HG02610 (cell line): ENCODE measurements around the gene DSCAM.

ENCODE experiments used
- ATAC-seq: cut with Tn5 transposase; IDR thresholded peaks from one replicate; pipeline ENCODE4 v1.9.1; 2021; ENCODE audit warnings: mild to moderate bottlenecking, moderate library complexity; ENCODE audit not compliant: unreplicated experiment

Gene DSCAM

DNA sequence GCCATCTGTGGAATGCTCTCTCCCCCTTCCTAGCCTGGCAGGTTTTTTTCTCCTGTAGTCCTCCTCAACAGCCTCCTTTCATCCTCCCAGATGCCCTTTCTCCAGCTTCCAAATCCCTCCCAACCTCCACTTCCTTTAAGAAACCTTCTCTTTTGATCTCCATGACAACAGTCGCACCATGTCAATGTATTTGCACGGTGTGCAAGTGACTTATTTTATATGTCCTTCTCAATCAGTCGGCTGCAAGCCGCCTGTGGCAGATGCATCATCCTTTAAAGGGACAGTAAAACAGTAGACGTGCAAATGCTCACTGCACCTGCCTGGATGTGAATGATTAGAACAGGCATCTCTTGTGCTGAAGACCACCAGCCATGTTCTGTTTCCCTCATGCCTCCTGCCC, 694.5 kb downstream of the DSCAM start:
- no peak for ATAC-seq

DNA sequence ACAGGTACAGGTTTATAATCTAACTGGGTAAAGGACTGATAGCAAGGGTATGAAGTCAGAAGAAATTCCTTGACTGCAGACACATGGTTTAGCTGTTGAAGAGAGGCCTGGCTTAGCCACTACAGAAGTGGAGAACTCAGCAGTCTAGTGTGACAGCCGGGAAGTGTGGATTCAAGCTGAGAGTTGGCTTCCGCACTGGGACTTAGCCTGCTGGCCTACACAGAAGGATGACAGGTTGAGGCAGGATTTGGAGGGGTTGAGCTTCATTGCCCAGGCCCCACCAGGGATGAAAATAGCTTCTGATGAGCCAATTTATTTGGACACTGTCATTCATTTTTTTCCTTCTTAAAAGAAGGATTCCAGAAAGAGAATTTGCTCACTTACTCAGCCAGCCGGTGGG, 695.3 kb downstream of the DSCAM start:
- ATAC-seq = no peak

DNA sequence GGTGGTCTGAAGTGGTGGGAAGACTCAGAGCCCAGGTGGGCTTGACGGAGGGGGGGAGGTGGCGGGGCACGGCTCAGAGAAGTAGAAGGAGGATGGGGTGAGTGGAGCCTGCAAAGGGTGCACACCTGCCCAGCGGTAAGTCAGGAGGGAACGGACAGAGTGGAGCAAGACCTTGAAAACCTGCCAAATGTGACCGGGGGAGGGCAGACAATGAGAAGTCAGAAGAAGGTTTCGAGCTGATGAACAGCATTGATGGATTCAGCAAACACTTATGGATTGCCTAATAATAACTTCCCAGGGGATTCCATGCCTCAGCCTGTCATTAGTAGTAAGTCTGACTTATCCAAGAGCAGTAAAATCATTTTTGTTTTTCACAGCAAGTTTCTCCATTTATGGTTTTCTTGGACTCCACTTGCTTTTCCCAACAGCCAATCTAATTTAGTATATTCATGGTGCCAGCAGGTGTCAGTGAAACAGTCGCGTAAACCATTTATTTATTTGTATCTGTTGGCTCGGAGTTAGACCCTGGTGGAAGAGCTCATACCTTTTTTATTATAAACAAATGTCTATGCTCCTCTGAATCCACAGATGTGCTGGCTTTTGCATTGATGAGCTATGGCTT, 700.6 kb downstream of the DSCAM start:
- ATAC-seq = no peak

DNA sequence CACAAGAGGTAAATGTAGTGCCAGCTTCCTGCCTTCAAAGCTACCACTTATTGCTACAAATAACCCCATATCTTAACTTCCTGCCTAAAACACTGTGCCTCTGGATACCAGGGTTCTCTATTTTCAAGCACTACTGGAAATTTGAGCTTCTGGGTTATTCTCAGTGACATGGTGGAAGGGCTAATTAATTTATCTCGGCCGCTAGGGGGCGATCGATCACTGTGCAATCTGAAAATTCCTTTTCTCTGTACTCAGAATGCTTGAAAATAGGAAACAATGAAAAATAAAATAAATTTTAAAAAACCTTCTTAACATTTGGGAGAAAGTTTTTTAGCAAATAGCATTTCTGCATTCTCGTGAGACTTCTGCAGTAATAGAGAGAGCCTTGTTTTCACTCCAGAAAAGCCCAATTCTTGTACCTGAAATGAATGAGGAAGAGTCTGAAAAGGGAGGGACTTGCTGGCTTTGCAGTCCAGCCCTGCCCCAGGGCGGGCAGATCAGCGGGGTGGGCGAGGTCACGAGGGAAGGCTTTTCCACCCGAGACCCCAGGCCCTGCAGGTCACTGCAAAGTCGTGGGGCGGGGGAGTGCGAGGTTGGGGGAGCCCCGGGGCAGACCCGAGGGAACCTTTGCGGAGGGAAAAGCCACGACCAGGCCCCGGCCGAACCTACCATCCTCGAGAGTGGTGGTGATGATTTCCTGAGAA, 703.0 kb downstream of the DSCAM start:
- no peak for ATAC-seq

DNA sequence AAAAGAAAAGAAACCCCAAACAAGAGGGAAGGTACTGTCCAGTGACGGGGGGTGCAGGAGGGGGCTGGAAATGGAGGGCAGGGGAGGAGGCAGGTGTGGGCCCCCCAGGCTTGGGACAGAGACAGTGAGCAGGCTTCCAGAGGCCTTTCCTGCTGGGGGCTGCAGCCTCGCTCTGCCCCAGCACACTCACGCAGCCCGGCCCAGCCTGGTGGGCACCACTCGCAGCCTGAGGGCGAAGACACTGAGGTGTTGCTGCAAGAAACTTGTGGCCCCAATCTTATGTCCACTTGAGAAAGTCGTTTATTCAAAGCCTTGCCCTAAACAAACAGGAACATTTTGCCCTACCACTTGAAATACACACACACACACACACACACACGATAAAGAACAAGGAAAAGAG, 705.3 kb downstream of the DSCAM start:
- no peak for ATAC-seq

DNA sequence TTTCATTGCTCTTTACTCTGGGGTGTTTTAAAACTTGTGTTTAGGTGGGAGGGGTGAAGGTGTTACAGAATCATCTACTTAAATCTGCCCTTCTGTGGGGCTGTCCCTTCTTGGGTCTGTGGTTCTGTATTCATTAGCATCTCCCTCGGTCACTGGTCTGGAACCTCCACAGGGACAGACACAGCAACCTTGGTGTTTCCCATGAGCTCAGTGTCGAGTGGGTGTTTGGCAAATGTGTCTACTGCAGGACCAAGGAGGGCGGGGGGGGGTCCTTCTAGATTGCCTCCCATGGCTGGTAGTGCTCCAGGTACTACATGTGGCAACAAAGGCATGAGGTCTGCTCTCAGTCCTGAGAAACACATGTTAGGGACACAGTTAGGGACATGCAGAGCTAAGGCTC, 706.3 kb downstream of the DSCAM start:
- no peak for ATAC-seq

DNA sequence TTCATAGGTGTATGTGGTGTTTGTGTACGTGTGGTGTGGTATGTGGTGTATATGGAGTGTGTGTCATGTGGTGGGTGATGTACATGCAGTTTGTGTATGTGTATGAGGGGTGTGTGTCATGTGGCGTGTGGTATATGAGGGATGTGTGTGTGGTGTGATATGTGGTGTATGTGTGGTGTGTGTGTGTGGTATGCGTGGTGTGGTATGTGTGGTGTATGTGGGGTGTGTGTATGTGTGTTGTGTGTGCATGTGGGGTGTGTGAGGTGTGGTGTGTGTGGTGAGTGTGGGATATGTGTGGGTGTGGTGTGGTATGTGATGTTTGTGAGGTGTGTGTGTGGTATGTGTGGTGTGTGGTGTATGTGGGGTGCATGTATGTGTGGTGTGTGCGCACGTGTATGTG, 707.3 kb downstream of the DSCAM start:
- ATAC-seq = no peak

DNA sequence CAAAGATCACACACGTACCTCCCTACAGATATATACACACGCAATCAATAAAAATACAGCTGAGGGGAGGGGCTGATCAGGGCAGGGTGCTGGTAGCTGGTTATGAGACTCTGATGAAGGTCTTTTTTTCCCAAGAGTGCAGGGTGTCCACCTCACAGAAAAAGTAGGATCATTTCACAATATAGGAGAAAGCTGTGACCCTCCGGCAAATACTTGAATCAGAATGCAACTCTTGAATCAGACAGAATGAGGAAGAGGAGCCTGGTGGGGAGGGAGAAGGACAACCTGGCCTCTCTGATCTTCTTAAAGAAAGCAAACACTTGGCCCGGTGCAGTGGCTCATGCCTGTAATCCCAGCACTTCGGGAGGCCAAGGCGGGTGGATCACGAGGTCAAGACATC, 710.4 kb downstream of the DSCAM start:
- ATAC-seq = no peak

DNA sequence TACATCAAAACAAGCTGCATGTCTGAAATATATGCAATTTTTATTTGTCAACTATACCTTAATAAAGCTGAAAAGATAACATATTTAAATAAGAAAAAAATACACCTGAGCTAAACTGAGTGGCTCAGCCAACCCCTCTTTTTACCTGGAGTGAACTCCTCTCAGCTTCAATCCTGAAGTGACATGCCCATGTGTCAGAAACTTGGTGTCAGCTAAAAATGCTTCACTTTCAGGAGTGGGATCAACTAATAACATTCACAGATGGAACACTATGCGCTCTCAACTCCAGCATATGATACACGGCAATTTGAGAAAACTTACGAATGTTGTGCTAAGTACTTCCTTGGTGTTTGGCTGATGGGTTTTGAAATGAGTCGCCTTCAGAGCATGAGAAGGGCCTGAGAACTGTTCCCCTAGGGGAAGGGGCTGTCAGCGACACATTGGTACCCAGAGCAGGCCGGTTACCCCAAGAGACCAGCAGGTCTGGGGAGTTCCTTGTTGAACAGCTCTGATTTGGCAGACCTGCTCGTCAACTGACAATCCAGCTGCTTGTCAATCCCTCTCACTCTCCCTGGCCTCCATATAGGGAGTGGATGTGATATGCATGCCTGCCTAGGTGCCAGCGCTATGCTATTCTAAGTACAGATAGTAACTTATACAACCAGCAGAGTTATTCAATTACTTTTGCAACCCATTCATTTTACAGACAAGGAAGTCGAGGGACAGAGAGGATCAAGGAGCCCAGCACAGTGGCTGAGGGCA, 712.0 kb downstream of the DSCAM start:
- ATAC-seq = no peak

DNA sequence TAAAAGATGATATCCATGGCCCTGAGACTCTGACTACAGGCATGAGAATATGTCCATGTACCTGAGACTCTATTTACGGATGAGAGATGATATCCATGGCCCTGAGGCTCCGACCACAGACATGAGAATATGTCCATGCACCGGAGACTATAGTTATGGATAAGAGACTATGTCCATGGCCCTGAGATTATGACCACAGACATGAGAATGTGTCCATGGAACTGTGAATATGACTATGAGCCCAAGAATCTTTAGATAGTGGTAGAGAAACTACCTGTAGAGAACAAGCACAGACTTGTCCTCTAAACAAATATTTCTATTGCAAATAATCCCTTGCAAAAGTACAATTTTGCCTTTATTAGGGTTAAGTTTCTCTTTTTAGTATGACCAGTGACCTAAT, 716.5 kb downstream of the DSCAM start:
- no peak for ATAC-seq

DNA sequence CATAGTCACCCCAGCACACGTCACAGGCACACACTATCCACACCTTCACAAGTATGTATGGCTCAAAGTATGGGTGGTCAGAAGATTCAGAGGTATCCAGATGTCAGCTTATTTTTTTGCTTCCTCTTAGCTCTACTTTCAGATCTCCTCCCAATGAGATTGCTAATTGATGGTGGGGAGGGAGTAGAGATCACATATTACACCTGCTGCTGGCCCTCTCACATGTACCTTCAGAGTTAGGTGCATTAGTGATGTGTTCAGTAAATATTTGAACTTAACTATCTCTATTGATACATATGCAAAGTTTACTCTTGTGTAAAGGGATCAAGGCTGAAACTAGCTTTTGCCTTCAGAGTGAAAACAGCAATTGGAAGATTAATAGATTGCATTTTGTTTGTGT, 717.1 kb downstream of the DSCAM start:
- no peak for ATAC-seq

DNA sequence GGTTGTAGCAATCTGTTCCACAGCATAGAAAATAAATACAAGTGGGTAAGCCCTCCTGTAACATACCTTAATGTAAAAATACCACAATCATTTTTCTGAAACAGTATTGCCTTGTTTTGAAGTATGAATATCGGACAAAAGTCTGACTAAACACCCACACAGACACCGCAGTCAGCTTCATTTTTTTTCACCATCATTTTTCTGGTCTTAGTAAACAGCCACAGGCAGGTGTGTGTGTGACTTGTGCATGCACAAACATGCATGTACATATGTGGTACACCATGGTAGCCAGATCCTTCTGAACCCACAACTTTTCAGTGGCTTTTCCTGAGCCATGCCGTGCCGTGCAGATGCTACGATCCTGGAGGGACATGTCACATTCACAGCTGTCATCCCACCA, 718.1 kb downstream of the DSCAM start:
- no peak for ATAC-seq

DNA sequence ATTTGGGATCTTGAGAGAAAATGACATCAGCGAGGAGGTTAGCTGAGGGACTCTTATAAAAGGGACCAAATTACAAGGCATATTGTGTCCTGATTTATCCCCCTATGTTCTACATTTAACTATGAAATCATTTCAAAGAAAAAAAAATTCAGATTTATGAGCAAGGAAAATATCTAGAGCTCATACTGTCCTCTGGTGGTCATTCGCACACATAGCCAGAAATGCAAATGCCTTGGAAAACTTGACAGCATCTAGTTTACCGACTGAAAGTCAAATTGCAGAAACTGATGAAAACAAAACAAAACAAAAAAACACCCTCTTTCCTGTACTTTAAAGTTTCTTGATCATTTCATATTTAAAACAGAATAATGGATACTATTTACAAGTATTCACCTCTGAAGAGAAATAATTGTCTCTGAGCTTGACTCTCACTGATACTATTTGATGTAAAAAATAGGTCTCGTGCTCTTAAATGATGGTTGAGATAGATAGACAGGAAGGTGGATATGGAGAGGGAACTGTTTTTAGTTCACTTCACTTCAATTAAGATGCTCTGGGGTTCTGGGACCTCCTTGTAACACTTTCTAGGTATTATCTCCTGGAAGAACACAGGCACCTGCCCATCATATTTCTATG, 725.9 kb downstream of the DSCAM start:
- no peak for ATAC-seq

DNA sequence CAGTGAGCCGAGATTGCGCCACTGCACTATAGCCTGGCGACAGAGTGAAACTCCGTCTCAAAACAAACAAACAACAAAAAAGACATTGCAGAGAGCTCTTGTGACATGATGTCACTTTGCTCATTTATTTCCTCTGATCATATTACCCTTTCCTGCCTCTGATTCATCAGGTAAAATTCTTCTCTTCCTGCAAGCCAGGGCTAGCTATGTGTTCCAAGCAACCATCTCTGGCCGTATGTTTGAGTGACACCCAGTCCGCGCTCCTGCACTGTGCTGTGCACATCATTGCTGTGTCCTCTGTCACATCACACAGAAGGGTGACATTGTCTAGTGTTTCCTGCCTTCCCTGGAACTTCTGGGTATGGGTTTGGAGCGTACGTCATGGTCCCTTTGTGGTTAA, 728.4 kb downstream of the DSCAM start:
- no peak for ATAC-seq

DNA sequence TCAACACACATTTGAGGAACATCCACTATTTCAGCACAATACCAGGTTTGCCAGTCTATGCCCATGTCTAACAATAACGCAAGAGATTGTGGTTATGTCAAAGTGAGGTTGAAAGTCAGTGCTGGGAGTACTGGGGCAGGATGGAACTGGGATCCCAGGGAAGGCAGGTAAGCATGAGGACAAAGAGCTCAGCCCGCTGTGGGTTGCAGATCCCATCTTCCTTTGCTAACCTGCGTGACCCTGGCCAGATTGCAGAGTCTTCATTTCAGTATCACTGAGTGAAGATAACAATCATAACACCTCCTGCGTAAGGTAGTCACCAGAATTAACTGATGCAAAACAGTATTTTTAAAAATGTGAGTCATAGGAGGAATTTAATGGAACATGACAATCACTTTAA, 729.7 kb downstream of the DSCAM start:
- ATAC-seq = no peak

DNA sequence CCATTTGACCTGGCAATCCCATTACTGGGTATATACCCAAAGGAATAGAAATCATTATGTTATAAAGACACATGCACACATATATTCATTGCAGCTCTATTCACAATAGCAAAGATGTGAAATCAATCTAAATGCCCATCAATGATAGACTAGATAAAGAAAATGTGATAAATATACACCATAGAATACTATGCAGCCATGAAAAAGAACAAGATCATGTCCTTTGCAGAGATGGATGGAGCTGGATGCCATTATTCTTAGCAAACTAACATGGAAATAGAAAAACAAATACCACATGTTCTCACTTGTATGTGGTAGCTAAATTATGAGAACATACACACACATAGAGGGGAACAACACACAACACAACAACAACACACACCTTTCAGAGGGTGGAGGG, 731.2 kb downstream of the DSCAM start:
- no peak for ATAC-seq

DNA sequence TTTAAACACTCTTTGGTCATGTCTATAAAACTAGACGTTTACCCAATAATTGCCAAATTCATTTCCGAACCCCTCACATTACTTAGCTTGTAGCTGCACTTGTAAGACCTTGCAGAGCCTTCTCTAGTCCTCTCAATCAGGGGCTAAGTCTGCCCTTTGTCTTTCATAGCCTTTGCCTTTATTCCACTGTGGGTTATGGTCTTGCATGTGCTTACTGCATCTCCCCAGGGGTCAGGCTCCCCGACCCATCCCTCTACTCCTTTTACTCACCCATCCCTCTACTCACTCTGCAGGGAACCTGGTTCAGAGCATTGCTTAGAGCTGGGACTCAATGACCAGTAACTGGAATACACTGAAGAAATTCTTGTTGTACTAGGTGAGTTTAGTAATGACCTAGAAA, 744.3 kb downstream of the DSCAM start:
- no peak for ATAC-seq

DNA sequence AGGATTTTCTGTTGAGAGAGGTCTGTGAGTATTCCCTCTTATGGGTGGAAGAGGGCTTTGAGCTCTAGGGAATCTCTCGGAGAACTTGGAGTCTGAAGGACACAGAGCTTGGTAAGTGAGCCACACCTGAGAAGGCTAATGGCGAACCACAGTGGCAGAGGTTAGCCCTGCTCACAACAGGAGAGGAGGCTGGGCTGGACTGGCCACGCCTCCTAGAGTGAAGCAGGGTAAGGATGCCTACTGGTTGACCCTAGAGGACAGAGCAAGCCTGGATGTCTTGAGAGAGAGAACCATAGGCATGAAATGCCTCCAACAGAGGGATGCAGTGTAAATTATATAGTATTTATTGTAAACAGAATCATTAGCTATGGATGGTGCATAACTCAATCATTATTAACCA, 747.1 kb downstream of the DSCAM start:
- no peak for ATAC-seq

DNA sequence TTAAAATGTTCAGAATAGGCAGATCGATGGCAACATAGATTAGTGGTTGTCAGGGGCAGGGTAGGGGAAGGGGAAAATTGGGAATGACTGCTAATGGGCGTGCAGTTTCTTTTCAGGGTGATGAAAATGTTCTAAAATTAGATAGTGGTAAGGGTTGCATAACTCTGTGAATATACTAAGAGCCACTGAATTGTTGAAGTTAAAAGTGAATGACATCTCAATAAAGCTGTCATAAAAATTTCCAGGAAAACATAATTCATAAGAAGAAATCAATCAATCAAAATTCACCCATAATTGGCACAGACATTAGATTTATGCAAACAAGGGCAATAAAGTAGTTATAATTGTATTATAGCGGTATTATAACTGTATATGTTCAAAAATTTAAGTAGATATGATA, 751.5 kb downstream of the DSCAM start:
- ATAC-seq = no peak

DNA sequence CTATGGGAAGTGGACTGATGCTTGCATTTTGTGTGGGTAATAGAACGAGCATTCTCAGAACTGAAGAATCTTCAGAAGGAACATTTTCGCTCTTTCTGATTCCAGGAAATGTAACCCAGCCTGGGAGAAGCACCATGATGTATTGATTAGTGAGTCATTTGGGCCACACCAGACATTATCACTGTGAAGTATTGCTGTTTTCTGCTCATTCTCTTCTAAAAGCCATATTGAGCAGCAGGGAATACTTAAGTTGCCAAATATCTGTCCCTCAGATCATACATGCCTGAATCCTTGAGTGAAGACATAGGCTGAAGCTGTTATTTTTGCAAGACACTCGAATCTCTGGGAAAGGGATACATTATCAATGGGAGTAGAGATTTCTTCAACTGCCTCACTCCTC, 766.6 kb downstream of the DSCAM start:
- ATAC-seq = no peak

DNA sequence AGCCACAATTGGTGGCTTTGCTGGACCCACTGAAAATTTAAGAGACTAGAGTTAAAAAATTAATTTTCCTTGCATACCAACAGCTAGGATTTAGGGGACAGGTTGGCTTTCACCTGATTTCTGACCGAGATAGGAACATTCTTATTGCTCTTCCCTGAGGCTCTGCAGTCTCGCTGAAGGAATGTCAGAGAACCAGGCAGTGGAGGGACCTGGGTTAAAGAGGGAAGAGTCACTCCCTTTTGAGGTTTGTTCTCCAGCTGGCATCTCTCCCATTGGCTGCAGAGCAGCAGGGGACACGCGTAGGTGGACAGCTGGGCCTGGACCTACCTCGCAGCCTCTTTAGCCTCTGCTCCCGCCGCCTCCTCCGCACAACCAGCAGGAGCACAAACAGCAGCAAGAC, 772.2 kb downstream of the DSCAM start:
- no peak for ATAC-seq

DNA sequence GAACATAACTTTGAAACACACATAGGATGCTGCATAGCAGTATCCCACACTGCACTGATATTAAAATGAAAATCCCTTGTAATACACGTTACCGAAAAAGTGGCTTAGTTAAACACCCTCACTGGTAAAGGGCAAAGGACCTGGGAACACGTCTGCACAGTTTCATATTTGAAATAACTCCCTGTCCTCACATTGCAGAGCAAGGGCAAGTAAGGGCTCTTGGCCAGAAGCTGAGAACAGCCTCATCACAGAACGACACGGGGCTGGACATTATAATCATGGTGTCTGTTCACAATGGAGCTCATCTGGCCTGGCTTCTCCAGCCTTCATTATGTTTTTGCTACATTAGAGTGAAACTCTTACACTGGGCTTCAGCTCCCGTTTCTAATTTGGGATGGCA, 772.8 kb downstream of the DSCAM start:
- no peak for ATAC-seq
